Ishikawa (cell line): ENCODE results near the gene ZCCHC24.

Source experiments
- CEBPB ChIP-seq: IDR thresholded peaks from 2 replicates; pipeline ENCODE4 v1.6.1; 2012
- CREB1 ChIP-seq: IDR thresholded peaks from 2 replicates; pipeline ENCODE4 v1.6.1; 2012; ENCODE audit warnings: low read depth
- EGR1 ChIP-seq: IDR thresholded peaks from 2 replicates; pipeline ENCODE4 v1.6.1; 2012
- EP300 ChIP-seq: IDR thresholded peaks from 2 replicates; pipeline ENCODE4 v1.6.1; 2012; ENCODE audit warnings: borderline replicate concordance
- FOXM1 ChIP-seq: IDR thresholded peaks from 2 replicates; pipeline ENCODE4 v1.6.1; 2012; ENCODE audit warnings: low read depth, borderline replicate concordance
- MAX ChIP-seq: IDR thresholded peaks from 2 replicates; pipeline ENCODE4 v1.6.1; 2012
- NFIC ChIP-seq: IDR thresholded peaks from 2 replicates; pipeline ENCODE4 v1.6.1; 2012
- RAD21 ChIP-seq: IDR thresholded peaks from 2 replicates; pipeline ENCODE4 v1.6.1; 2012; ENCODE audit warnings: low read depth
- REST ChIP-seq: IDR thresholded peaks from 2 replicates; pipeline ENCODE4 v1.6.1; 2012; ENCODE audit warnings: low read depth, mild to moderate bottlenecking
- TAF1 ChIP-seq: IDR thresholded peaks from 2 replicates; pipeline ENCODE4 v1.6.1; 2012; ENCODE audit warnings: low read depth, mild to moderate bottlenecking
- TCF12 ChIP-seq: IDR thresholded peaks from 2 replicates; pipeline ENCODE4 v1.6.1; 2012; ENCODE audit warnings: low read depth
- TEAD4 ChIP-seq: IDR thresholded peaks from 2 replicates; pipeline ENCODE4 v1.6.1; 2012
- USF1 ChIP-seq: IDR thresholded peaks from 2 replicates; pipeline ENCODE4 v1.6.1; 2012
- YY1 ChIP-seq: IDR thresholded peaks from 2 replicates; pipeline ENCODE4 v1.6.1; 2012; ENCODE audit warnings: low read depth
- ZBTB7A ChIP-seq: IDR thresholded peaks from 2 replicates; pipeline ENCODE4 v1.6.1; 2012; ENCODE audit warnings: low read depth

The ZCCHC24 gene

GRCh38 chr10:79470096-79470495 lies 24.7 kb upstream of the ZCCHC24 start:
- TF ChIP-seq MAX (no peak), RAD21 (no peak), ZBTB7A (no peak), FOXM1 (no peak), EGR1 (no peak), CEBPB (no peak)

- TF ChIP-seq NFIC (no peak), EP300 (no peak), FOXM1 (no peak), USF1 (no peak), TAF1 (no peak), TCF12 (no peak), CEBPB (no peak)
Observed at GRCh38 chr10:79468841-79469585, 23.6 kb upstream of the ZCCHC24 start.

GRCh38 chr10:79468015-79468560 lies 22.7 kb upstream of the ZCCHC24 start:
- TF ChIP-seq TCF12 (no peak), TEAD4 (no peak), RAD21 (no peak), YY1 (no peak), FOXM1 (no peak), NFIC (no peak), TAF1 (no peak), ZBTB7A (no peak), CEBPB (no peak), REST (no peak)

GRCh38 chr10:79465341-79465740 lies 19.9 kb upstream of the ZCCHC24 start:
- TF ChIP-seq YY1 (no peak), EGR1 (no peak), USF1 (no peak), REST (no peak), CREB1 (no peak), EP300 (no peak), TAF1 (no peak), TCF12 (no peak), CEBPB (no peak), TEAD4 (no peak), RAD21 (no peak), MAX (no peak), FOXM1 (no peak), NFIC (no peak), ZBTB7A (no peak)

GRCh38 chr10:79463578-79464496 lies 18.4 kb upstream of the ZCCHC24 start:
- TF ChIP-seq USF1 = no peak
